Fibroblast of lung (primary cell): ENCODE data around the gene SNX19. TPM values are rescaled to one million over a fixed set of nuclear protein-coding genes. Genes with fewer than 3 reads are reported as not detected.

Source experiments
- DNase-seq, 2 donors: peaks; one replicate each; pipeline versions ENCODE4 v3.0.0 to v3.0.0-alpha.2; 2010; ENCODE audit warnings: low read depth in 2 of 2
- H2AFZ ChIP-seq: 2 replicates; pipeline ENCODE4 v1.5.1; 2012; ENCODE audit warnings: low read length, control low read depth, inconsistent platforms
- H3K27ac ChIP-seq: 2 replicates; pipeline ENCODE4 v1.5.1; 2011; ENCODE audit warnings: low read length, control low read depth; ENCODE audit not compliant: insufficient read depth
- H3K27me3 ChIP-seq: 2 replicates; pipeline ENCODE4 v1.5.1; 2011; ENCODE audit warnings: mild to moderate bottlenecking, low read length; ENCODE audit not compliant: control insufficient read depth, insufficient read depth
- H3K36me3 ChIP-seq: 2 replicates; pipeline ENCODE4 v1.5.1; 2011; ENCODE audit warnings: low read length; ENCODE audit not compliant: control insufficient read depth, insufficient read depth
- H3K4me1 ChIP-seq: 2 replicates; pipeline ENCODE4 v1.5.1; 2011; ENCODE audit warnings: low read length; ENCODE audit not compliant: control insufficient read depth, insufficient read depth; ENCODE audit errors: extremely low read depth
- H3K4me2 ChIP-seq: 2 replicates; pipeline ENCODE4 v1.5.1; 2011; ENCODE audit warnings: low read length, control low read depth; ENCODE audit not compliant: insufficient read depth; ENCODE audit errors: extremely low read depth
- H3K4me3 ChIP-seq, 4 experiments: fragments of 200-600 bp in 1 of 4; sonication (generic) in 1 of 4; replicated peaks in 1 of 4; 2 replicates each; pipeline ENCODE4 v1.5.1; 2011 to 2016; ENCODE audit warnings: low read length in 4 of 4, low read depth in 3 of 4, mild to moderate bottlenecking in 3 of 4, control low read depth in 2 of 4, inconsistent platforms in 1 of 4, mixed read lengths in 1 of 4; ENCODE audit not compliant: insufficient read depth in 1 of 4; ENCODE audit errors: control extremely low read depth in 1 of 4
- H3K79me2 ChIP-seq: 2 replicates; pipeline ENCODE4 v1.5.1; 2012; ENCODE audit warnings: mild to moderate bottlenecking, low read length, inconsistent platforms; ENCODE audit not compliant: control insufficient read depth, insufficient read depth
- H3K9ac ChIP-seq: 2 replicates; pipeline ENCODE4 v1.5.1; 2011; ENCODE audit warnings: mild to moderate bottlenecking, low read length, control low read depth; ENCODE audit not compliant: insufficient read depth
- H3K9me3 ChIP-seq: 2 replicates; pipeline ENCODE4 v1.5.1; 2012; ENCODE audit warnings: low read depth, low read length; ENCODE audit not compliant: control insufficient read depth, insufficient read depth
- H4K20me1 ChIP-seq: 2 replicates; pipeline ENCODE4 v1.5.1; 2011; ENCODE audit warnings: low read length; ENCODE audit not compliant: control insufficient read depth, insufficient read depth; ENCODE audit errors: extremely low read depth
- EZH2 ChIP-seq: IDR thresholded peaks from 2 replicates; pipeline ENCODE4 v1.5.1; 2012; ENCODE audit warnings: low read length, control low read depth, mild to moderate bottlenecking; ENCODE audit errors: missing control alignments
- polyA plus RNA-seq, 2 donors: library from polyadenylated mRNA; depleted of rRNA in 1 of 2; stranded (reverse) in 1 of 2; unstranded in 1 of 2; fragments of >200 nt; gene quantifications; 2 replicates each; pipeline ENCODE4 v1.2.1, GENCODE V29; 2011 to 2012; ENCODE audit warnings: missing spikeins in 1 of 2
- total RNA-seq: library from RNA; depleted of rRNA; stranded (reverse); fragments of >200 nt; gene quantifications from 2 replicates; pipeline ENCODE4 v1.2.1, GENCODE V29; 2014
- TF ChIP-seq, protein P1 (sequence below), 2 donors: IDR thresholded peaks in 1 of 2; conservative IDR thresholded peaks in 1 of 2; 1 replicate in 1 of 2; 2 replicates in 1 of 2; pipeline ENCODE4 v1.5.1; 2011 to 2012; ENCODE audit warnings: low read length in 2 of 2, control low read depth in 1 of 2, inconsistent platforms in 1 of 2, low read depth in 1 of 2, mild to moderate bottlenecking in 1 of 2

Gene SNX19
- total and polyA plus RNA-seq, 2 donors (not counting 1 experiment from before 2014, with no cell fraction given) = 76.6 to 91.7 TPM

DNA sequence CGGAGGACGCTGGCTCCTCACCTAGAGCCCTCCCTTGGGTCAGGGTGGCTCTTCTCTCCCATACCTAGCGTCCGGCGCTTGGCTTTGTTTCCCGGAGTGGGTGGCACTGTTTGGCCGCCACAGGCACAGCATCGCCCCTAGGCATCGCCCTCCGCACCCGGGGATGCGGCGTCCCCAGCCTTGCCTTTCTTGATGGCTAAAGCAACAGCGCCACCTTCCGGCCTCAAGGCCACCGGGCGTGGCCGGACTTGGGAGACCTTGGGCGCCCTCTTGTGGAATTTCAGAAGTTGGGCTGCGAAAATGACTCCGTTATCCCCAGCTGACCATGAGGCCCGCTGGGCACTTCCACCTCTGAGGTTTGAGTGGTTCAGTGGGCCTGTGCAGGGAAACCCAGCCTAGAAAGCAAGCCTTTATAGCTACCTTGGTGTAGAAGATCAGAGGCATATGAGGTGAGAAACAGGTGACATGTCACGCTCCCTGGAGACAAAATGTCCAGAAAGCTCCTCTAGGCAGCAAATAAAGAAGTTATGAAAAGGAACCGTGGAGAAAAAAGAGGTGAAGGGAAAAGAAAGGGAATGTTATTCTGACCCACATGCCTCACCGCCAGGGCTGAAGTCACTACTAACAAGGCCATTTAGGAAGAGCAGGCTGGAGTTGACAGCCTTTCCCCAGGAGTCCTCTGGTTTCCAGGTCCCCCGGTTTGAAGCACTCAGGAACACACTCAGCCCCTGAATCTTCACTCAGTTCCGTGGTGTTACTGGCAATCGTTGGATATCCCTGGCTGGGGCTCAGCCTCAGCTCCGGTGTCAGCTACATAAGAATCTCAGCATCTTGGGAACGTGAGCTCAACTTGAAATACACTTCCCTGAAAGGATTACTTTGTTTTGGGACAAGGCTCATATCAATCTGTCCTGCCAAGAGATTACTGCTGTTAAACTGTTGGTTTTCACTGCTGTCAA, 54.1 kb downstream of the SNX19 start:
- Histone ChIP-seq H3K4me3 (no peak overlapping the region), H3K4me1 (no peaks in the 10 kb centered on the region), H2AFZ (no peak overlapping the region), H4K20me1 (no peaks in the 10 kb centered on the region), H3K9ac (no peak overlapping the region), H3K27me3 (no peaks in the 10 kb centered on the region), H3K36me3 (no peaks in the 10 kb centered on the region), H3K79me2 (no peaks in the 10 kb centered on the region), H3K27ac (no peak overlapping the region), H3K4me2 (no peak overlapping the region), H3K9me3 (no peaks in the 10 kb centered on the region)
- no peak for TF ChIP-seq EZH2
- TF ChIP-seq, protein P1, sequence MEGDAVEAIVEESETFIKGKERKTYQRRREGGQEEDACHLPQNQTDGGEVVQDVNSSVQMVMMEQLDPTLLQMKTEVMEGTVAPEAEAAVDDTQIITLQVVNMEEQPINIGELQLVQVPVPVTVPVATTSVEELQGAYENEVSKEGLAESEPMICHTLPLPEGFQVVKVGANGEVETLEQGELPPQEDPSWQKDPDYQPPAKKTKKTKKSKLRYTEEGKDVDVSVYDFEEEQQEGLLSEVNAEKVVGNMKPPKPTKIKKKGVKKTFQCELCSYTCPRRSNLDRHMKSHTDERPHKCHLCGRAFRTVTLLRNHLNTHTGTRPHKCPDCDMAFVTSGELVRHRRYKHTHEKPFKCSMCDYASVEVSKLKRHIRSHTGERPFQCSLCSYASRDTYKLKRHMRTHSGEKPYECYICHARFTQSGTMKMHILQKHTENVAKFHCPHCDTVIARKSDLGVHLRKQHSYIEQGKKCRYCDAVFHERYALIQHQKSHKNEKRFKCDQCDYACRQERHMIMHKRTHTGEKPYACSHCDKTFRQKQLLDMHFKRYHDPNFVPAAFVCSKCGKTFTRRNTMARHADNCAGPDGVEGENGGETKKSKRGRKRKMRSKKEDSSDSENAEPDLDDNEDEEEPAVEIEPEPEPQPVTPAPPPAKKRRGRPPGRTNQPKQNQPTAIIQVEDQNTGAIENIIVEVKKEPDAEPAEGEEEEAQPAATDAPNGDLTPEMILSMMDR (conservative IDR thresholded peaks at IDR 0.05 in 1 of 2, IDR thresholded peaks at IDR 0.05 in 1 of 2; ENCODE audit: low read depth in 1 of 2, low read length in 2 of 2) = peak; percentile 97 to 100
- peak; percentile 84 to 95 for DNase-seq

DNA sequence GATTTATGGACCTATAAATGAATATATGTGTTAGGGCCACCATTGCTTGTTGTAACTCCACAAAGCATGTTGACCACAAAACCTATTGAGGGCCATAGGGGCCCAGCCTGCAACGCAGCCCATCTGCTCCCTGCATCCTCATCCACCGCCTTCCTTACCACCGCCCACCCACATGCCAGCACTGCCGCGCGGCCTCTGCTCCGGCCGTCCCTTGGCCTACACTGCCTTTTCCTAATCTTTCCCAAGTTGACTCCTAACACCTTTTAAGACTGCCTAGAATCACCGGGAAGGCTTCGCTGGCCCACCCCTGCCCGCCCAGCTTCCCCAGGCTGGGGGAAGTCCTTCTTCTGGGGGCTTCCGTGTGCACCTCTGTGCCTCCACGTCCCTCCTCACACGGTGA, 55.0 kb downstream of the SNX19 start:
- Histone ChIP-seq H3K9ac (no peak overlapping the region), H3K27ac (no peak overlapping the region), H3K36me3 (no peaks in the 10 kb centered on the region), H3K4me1 (no peaks in the 10 kb centered on the region), H3K4me2 (no peak overlapping the region), H3K27me3 (no peaks in the 10 kb centered on the region), H4K20me1 (no peaks in the 10 kb centered on the region), H3K79me2 (no peaks in the 10 kb centered on the region), H2AFZ (no peak overlapping the region), H3K9me3 (no peaks in the 10 kb centered on the region), H3K4me3 (no peak overlapping the region)
- TF ChIP-seq EZH2 = no peak
- TF ChIP-seq, protein P1 (conservative IDR thresholded peaks at IDR 0.05 in 1 of 2, IDR thresholded peaks at IDR 0.05 in 1 of 2; ENCODE audit: low read depth in 1 of 2, low read length in 2 of 2) = no peak
- DNase-seq = no peak

DNA sequence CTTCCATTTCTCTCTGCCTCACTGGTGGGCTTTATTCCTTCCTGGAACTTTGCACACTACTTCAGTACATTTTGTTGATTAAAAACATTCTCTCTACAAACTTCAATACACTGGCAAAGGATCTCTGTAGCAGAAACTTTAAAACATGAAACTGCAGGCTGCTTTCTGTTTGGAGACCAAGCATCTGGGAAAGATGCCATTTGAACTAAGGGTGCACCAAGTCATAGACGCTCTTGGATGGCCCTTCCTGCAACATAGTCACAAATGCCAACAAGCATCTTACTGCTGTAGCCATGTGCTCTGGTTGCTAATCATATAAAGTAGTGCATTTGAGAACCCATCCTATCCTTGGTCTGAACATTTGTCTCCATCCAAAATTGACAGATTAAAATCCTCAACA, 56.4 kb downstream of the SNX19 start:
- no peaks in the 10 kb centered on the region for H3K4me1 ChIP-seq
- no peaks in the 10 kb centered on the region for H3K27me3 ChIP-seq
- TF ChIP-seq, protein P1 (conservative IDR thresholded peaks at IDR 0.05 in 1 of 2, IDR thresholded peaks at IDR 0.05 in 1 of 2; ENCODE audit: low read depth in 1 of 2, low read length in 2 of 2) = no peak
- no peak for TF ChIP-seq EZH2
- peak in 1 of 2 donors; percentile 50 for DNase-seq
- no peaks in the 10 kb centered on the region for H3K79me2 ChIP-seq
- no peaks in the 10 kb centered on the region for H3K9me3 ChIP-seq
- no peak overlapping the region for H3K4me2 ChIP-seq
- no peak overlapping the region for H3K9ac ChIP-seq
- no peak overlapping the region for H3K4me3 ChIP-seq
- H4K20me1 ChIP-seq = no peaks in the 10 kb centered on the region
- H2AFZ ChIP-seq = no peak overlapping the region
- H3K27ac ChIP-seq = no peak overlapping the region
- H3K36me3 ChIP-seq = no peaks in the 10 kb centered on the region
